ENCODE data around the gene EXT2. TPM values are rescaled to one million over a fixed set of nuclear protein-coding genes. Genes with fewer than 3 reads are reported as not detected.

EXT2 gene
- total and polyA plus RNA-seq, 2 donors: 19.3 to 20.2 TPM

DNA sequence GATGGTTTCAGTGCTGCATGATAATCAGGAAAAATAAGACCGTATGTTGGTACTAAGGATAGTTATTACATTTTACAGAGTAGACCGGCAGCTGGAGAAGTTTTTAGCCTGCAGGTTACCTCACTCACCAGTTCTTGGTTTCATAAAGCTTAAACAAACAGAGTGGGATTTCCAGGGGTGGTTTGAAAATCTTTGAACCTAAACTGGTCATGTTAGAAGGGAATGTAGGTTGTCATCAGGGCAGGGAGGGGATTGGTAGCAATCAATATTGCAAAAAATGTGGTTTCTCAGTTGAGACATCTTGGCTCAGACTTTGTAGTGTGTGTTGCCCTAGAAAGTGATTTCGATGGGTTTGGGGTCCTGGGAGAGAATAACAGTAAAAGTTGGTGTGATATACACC is 17.5 kb downstream of the EXT2 start:
- Histone ChIP-seq H3K4me1 (ENCODE audit: control insufficient read depth in 2 of 2, insufficient read depth in 2 of 2, low read length in 2 of 2) (no peaks in the 10 kb centered on the region), H3K27ac (ENCODE audit: low read depth in 1 of 2, low read length in 1 of 2) (no peak overlapping the region), H3K27me3 (ENCODE audit: control insufficient read depth in 2 of 2, insufficient read depth in 1 of 2, low read length in 1 of 2) (no peaks in the 10 kb centered on the region), H3K36me3 (ENCODE audit: control insufficient read depth in 2 of 2, insufficient read depth in 2 of 2, low read length in 1 of 2) (peaks cover 13 to 21% of the 10 kb centered on the region in 2 donors), H3K9me3 (ENCODE audit: control insufficient read depth in 2 of 2, insufficient read depth in 1 of 2, low read length in 1 of 2) (no peaks in the 10 kb centered on the region), H3K4me3 (ENCODE audit: low read length in 2 of 2) (no peak overlapping the region)
- 95% methylated on average over 3 of the region's 3 CpGs for WGBS
- no peak for DNase-seq (ENCODE audit: low read depth in 6 of 9, low spot score in 9 of 9)

DNA sequence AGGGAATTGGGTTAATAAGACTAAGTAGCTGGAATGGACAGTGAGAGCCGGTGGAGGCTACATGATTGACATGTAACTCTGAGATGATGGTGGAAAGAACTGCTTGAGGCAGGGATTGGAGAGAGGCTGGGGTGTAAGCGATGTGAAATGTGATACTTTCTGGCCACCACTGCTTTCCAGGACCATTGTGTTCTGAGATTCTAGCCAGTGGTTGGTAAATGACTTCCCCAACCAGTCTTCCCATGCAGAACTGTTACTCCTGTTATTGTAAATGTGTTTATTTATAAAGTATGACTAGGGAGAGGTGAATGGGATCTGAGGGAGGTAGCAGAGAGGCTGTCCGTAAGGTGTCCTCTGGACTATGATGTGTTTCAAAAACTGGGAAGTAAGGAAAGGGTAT is 18.1 kb downstream of the EXT2 start:
- no peak for DNase-seq (ENCODE audit: low read depth in 6 of 9, low spot score in 9 of 9)
- Histone ChIP-seq H3K4me3 (ENCODE audit: low read length in 2 of 2) (no peak overlapping the region), H3K4me1 (ENCODE audit: control insufficient read depth in 2 of 2, insufficient read depth in 2 of 2, low read length in 2 of 2) (no peaks in the 10 kb centered on the region), H3K9me3 (ENCODE audit: control insufficient read depth in 2 of 2, insufficient read depth in 1 of 2, low read length in 1 of 2) (no peaks in the 10 kb centered on the region), H3K27me3 (ENCODE audit: control insufficient read depth in 2 of 2, insufficient read depth in 1 of 2, low read length in 1 of 2) (no peaks in the 10 kb centered on the region), H3K36me3 (ENCODE audit: control insufficient read depth in 2 of 2, insufficient read depth in 2 of 2, low read length in 1 of 2) (peaks cover 10 to 18% of the 10 kb centered on the region in 2 donors), H3K27ac (ENCODE audit: low read depth in 1 of 2, low read length in 1 of 2) (no peak overlapping the region)
- WGBS: 96% methylated on average over 3 of the region's 3 CpGs

DNA sequence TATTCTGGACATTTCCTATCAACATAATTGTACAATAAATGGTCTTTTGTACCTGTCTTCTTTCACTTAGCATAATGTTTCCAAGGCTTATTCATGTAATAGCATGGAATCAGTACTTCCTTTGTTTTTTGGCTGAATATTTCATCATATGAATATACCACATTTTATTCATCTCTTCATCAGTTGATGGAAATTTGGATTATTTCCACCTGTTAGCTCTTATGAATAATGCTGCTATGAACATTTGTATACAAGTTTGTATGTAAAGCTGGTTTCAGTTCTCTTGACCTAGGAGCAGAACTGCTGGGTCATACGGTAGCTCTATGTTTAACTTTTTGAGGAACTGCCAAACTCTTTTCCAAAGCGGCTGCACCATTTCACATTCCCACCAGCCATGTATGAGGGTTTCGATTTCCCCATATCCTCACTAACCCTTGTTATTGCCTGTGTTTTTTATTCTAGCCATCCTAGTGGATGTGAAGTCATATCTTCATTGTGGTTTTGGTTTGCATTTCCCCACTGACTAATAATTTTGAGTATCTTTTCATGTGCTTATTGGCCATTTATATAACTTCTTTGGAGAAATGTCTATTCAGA is 20.9 kb downstream of the EXT2 start:
- DNase-seq (ENCODE audit: low read depth in 6 of 9, low spot score in 9 of 9): no peak
- H3K36me3 ChIP-seq (ENCODE audit: control insufficient read depth in 2 of 2, insufficient read depth in 2 of 2, low read length in 1 of 2): peaks cover 11 to 25% of the 10 kb centered on the region in 2 donors
- no peak overlapping the region for H3K27ac ChIP-seq (ENCODE audit: low read depth in 1 of 2, low read length in 1 of 2)
- H3K4me1 ChIP-seq (ENCODE audit: control insufficient read depth in 2 of 2, insufficient read depth in 2 of 2, low read length in 2 of 2): no peaks in the 10 kb centered on the region
- no peaks in the 10 kb centered on the region for H3K9me3 ChIP-seq (ENCODE audit: control insufficient read depth in 2 of 2, insufficient read depth in 1 of 2, low read length in 1 of 2)
- H3K27me3 ChIP-seq (ENCODE audit: control insufficient read depth in 2 of 2, insufficient read depth in 1 of 2, low read length in 1 of 2): no peaks in the 10 kb centered on the region
- WGBS: 98% methylated on average over 3 of the region's 3 CpGs
- no peak overlapping the region for H3K4me3 ChIP-seq (ENCODE audit: low read length in 2 of 2)

DNA sequence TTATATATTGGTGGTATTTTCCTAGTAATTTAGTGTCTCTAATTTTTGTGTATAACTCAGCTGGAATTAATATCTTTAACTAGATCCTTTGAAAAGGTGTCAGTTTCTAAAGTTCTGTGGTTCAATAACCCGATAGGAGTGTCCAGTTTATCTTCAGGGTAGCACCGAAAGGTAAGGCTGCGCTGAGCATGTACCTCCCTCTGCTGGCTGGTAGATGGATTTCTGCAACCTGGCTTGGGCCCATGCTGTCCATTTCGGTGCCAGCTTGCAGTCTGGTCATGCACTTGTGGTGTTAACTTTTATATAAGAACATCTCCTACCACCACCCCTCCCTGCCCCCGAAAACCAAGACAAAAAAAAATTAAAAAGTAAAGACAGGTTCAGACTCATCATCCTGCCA is 24.7 kb downstream of the EXT2 start:
- Histone ChIP-seq H3K27ac (ENCODE audit: low read depth in 1 of 2, low read length in 1 of 2) (no peak overlapping the region), H3K4me3 (ENCODE audit: low read length in 2 of 2) (no peak overlapping the region), H3K27me3 (ENCODE audit: control insufficient read depth in 2 of 2, insufficient read depth in 1 of 2, low read length in 1 of 2) (no peaks in the 10 kb centered on the region), H3K9me3 (ENCODE audit: control insufficient read depth in 2 of 2, insufficient read depth in 1 of 2, low read length in 1 of 2) (no peaks in the 10 kb centered on the region), H3K4me1 (ENCODE audit: control insufficient read depth in 2 of 2, insufficient read depth in 2 of 2, low read length in 2 of 2) (no peaks in the 10 kb centered on the region), H3K36me3 (ENCODE audit: control insufficient read depth in 2 of 2, insufficient read depth in 2 of 2, low read length in 1 of 2) (peaks cover 7 to 17% of the 10 kb centered on the region in 2 donors)
- WGBS: 97% methylated on average over 5 of the region's 5 CpGs
- no peak for DNase-seq (ENCODE audit: low read depth in 6 of 9, low spot score in 9 of 9)

DNA sequence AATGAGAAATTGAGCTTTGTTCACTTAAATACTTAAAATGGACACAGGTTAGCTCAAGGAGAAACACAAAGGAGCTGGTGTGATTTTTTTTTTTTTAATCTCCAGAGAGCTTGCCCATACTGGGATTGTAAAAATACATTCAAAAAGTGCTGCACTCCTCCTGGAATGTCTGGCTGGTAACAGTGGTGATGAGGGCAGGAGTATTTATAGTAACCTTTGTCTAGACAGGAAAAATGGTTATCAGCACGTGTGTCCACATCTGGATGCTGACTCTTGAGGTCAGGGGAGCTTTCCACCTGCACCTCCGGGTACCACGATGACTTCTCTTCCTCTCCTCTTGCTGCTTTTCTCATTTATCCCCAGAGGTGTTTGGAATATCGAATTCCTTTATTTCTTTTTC is 30.1 kb downstream of the EXT2 start:
- H3K4me3 ChIP-seq (ENCODE audit: low read length in 2 of 2): no peak overlapping the region
- no peak overlapping the region for H3K27ac ChIP-seq (ENCODE audit: low read depth in 1 of 2, low read length in 1 of 2)
- H3K36me3 ChIP-seq (ENCODE audit: control insufficient read depth in 2 of 2, insufficient read depth in 2 of 2, low read length in 1 of 2): peaks cover 29 to 37% of the 10 kb centered on the region in 2 donors
- 81% methylated on average over 4 of the region's 4 CpGs for WGBS
- H3K27me3 ChIP-seq (ENCODE audit: control insufficient read depth in 2 of 2, insufficient read depth in 1 of 2, low read length in 1 of 2): no peaks in the 10 kb centered on the region
- H3K4me1 ChIP-seq (ENCODE audit: control insufficient read depth in 2 of 2, insufficient read depth in 2 of 2, low read length in 2 of 2): no peaks in the 10 kb centered on the region
- DNase-seq (ENCODE audit: low read depth in 6 of 9, low spot score in 9 of 9): no peak
- no peaks in the 10 kb centered on the region for H3K9me3 ChIP-seq (ENCODE audit: control insufficient read depth in 2 of 2, insufficient read depth in 1 of 2, low read length in 1 of 2)

DNA sequence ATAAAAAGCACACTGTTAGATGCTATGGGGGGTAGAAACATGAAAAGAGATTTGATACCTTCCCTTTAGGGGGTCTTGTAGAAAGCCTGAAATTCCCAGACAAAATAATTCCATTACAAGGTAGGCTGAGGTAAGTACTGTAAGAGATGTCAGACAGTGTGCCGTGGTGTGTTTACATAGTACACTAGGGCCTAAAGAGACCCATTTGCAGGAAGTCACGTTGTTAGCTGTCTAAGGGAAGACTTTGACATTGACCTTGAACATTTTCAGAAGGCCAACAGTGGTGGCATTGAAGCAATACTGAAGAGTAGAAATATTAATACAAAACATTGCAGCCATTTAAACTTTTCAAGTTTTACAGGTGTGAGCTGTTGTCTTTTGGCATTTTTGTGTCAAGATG is 30.8 kb downstream of the EXT2 start:
- 98% methylated on average over 2 of the region's 2 CpGs for WGBS
- Histone ChIP-seq H3K9me3 (ENCODE audit: control insufficient read depth in 2 of 2, insufficient read depth in 1 of 2, low read length in 1 of 2) (no peaks in the 10 kb centered on the region), H3K4me1 (ENCODE audit: control insufficient read depth in 2 of 2, insufficient read depth in 2 of 2, low read length in 2 of 2) (no peaks in the 10 kb centered on the region), H3K27ac (ENCODE audit: low read depth in 1 of 2, low read length in 1 of 2) (no peak overlapping the region), H3K27me3 (ENCODE audit: control insufficient read depth in 2 of 2, insufficient read depth in 1 of 2, low read length in 1 of 2) (no peaks in the 10 kb centered on the region), H3K4me3 (ENCODE audit: low read length in 2 of 2) (no peak overlapping the region), H3K36me3 (ENCODE audit: control insufficient read depth in 2 of 2, insufficient read depth in 2 of 2, low read length in 1 of 2) (peaks cover 34 to 37% of the 10 kb centered on the region in 2 donors)
- no peak for DNase-seq (ENCODE audit: low read depth in 6 of 9, low spot score in 9 of 9)

DNA sequence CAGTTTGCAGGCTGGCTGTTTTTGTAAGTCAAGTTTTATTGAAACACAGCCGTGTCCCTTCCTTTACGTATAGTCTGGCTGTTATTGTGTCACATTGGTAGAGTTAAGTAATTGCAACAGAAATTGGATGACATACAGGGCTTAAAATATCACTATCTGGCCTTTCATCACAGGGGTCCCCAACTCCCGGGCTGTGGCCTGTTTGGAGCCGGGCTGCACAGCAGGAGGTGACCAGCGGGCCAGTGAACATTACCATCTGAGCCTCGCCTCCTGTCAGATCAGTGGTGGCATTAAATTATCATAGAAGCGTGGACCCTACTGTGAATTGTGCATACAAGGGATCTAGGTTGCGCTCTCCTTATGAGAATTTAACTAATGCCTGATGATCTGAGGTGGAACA is 31.7 kb downstream of the EXT2 start:
- WGBS: 98% methylated on average over 8 of the region's 8 CpGs
- Histone ChIP-seq H3K27me3 (ENCODE audit: control insufficient read depth in 2 of 2, insufficient read depth in 1 of 2, low read length in 1 of 2) (no peaks in the 10 kb centered on the region), H3K4me3 (ENCODE audit: low read length in 2 of 2) (no peak overlapping the region), H3K9me3 (ENCODE audit: control insufficient read depth in 2 of 2, insufficient read depth in 1 of 2, low read length in 1 of 2) (no peaks in the 10 kb centered on the region), H3K27ac (ENCODE audit: low read depth in 1 of 2, low read length in 1 of 2) (no peak overlapping the region), H3K4me1 (ENCODE audit: control insufficient read depth in 2 of 2, insufficient read depth in 2 of 2, low read length in 2 of 2) (no peaks in the 10 kb centered on the region), H3K36me3 (ENCODE audit: control insufficient read depth in 2 of 2, insufficient read depth in 2 of 2, low read length in 1 of 2) (peaks cover 32 to 37% of the 10 kb centered on the region in 2 donors)
- no peak for DNase-seq (ENCODE audit: low read depth in 6 of 9, low spot score in 9 of 9)

DNA sequence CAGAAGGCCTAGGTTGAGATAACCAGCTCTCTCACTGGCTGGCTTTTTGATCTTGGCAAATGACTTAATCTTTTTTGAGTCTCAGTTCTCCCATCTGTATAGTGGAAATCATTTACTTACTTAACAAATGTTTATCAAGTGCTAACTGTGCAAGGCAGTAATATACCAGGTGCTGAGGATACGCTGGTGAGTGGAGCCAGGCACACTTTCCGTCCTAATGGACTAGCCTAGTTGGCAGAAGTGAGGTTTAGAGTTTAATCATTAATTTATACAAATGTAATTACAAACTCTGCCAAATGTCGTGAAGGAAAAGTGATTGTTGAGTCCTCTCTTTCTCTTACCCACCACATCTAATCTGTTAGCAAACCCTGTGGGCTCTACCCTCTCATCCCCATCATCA is 33.3 kb downstream of the EXT2 start:
- peaks cover 32 to 37% of the 10 kb centered on the region in 2 donors for H3K36me3 ChIP-seq (ENCODE audit: control insufficient read depth in 2 of 2, insufficient read depth in 2 of 2, low read length in 1 of 2)
- H3K4me3 ChIP-seq (ENCODE audit: low read length in 2 of 2): no peak overlapping the region
- WGBS: 99% methylated on average over 3 of the region's 3 CpGs
- no peaks in the 10 kb centered on the region for H3K27me3 ChIP-seq (ENCODE audit: control insufficient read depth in 2 of 2, insufficient read depth in 1 of 2, low read length in 1 of 2)
- no peaks in the 10 kb centered on the region for H3K4me1 ChIP-seq (ENCODE audit: control insufficient read depth in 2 of 2, insufficient read depth in 2 of 2, low read length in 2 of 2)
- H3K27ac ChIP-seq (ENCODE audit: low read depth in 1 of 2, low read length in 1 of 2): no peak overlapping the region
- no peak for DNase-seq (ENCODE audit: low read depth in 6 of 9, low spot score in 9 of 9)
- H3K9me3 ChIP-seq (ENCODE audit: control insufficient read depth in 2 of 2, insufficient read depth in 1 of 2, low read length in 1 of 2): no peaks in the 10 kb centered on the region

DNA sequence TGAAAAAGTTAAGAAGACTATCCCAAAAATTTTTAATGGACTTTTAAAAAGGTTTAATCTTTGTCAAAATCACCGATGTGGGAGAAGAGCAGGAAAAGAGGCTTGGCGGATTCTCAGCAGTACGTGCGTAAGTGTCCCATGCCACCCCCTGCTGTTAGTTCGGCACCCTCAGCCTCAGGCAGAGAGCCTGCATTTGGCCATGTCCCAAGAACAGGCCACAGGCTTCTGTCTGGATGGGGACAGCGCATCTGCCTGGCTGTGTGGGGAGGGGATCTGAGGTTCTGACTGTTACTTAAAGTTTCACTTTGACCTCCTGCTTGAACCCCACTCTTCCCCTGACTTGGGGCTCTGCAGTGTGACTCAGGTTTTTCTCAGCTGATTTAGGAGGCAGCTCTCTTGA is 35.3 kb downstream of the EXT2 start:
- H3K27ac ChIP-seq (ENCODE audit: low read depth in 1 of 2, low read length in 1 of 2): no peak overlapping the region
- peaks cover 25 to 26% of the 10 kb centered on the region in 2 donors for H3K36me3 ChIP-seq (ENCODE audit: control insufficient read depth in 2 of 2, insufficient read depth in 2 of 2, low read length in 1 of 2)
- no peak overlapping the region for H3K4me3 ChIP-seq (ENCODE audit: low read length in 2 of 2)
- H3K4me1 ChIP-seq (ENCODE audit: control insufficient read depth in 2 of 2, insufficient read depth in 2 of 2, low read length in 2 of 2): no peaks in the 10 kb centered on the region
- 96% methylated on average over 6 of the region's 6 CpGs for WGBS
- no peaks in the 10 kb centered on the region for H3K9me3 ChIP-seq (ENCODE audit: control insufficient read depth in 2 of 2, insufficient read depth in 1 of 2, low read length in 1 of 2)
- no peaks in the 10 kb centered on the region for H3K27me3 ChIP-seq (ENCODE audit: control insufficient read depth in 2 of 2, insufficient read depth in 1 of 2, low read length in 1 of 2)
- no peak for DNase-seq (ENCODE audit: low read depth in 6 of 9, low spot score in 9 of 9)

Data from thymus (tissue), 11 donors.